Measurements from ENCODE around the gene RFPL2.
"Not testable (repeated sequence)": the region's sequence is repeated elsewhere in the genome, so short reads cannot be mapped to it uniquely, and the experiment has no call there.

RFPL2 gene

DNA sequence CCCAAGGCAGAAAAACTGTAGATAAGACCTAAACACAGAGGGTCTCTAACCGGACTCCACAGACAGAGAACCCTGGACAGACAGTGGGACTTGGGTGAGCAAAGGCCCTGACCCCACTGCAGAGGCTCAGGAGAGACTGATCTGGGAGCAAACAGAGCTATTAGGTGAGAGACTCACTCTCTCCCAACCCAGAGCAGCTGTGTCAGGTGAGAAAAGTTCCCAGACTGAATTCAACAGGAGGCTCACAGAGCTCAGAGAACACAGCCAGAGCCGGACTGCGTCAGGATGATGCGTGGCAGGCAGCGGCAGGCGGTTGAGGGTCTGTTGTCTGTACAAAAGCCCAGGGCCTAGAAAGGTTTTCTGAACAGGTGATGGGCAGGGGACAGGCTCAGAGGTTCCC, 5.5 kb downstream of the RFPL2 start:
- H3K4me1 ChIP-seq (ENCODE audit: control insufficient read depth in 2 of 2, insufficient read depth in 2 of 2, low read length in 2 of 2), result peaks cover 2 to 10% of the 10 kb centered on the region in 2 donors
- no peak overlapping the region for H3K4me3 ChIP-seq (ENCODE audit: low read length in 2 of 2)
- H3K9me3 ChIP-seq (ENCODE audit: control insufficient read depth in 2 of 2, low read length in 2 of 2), result no peaks in the 10 kb centered on the region
- H3K27me3 ChIP-seq (ENCODE audit: control insufficient read depth in 2 of 2, insufficient read depth in 2 of 2, low read length in 2 of 2), result peaks cover 7 to 11% of the 10 kb centered on the region in 2 donors
- H3K9ac ChIP-seq (ENCODE audit: low read depth in 1 of 2, low read length in 2 of 2), result no peak overlapping the region
- no peaks in the 10 kb centered on the region for H3K36me3 ChIP-seq (ENCODE audit: control insufficient read depth in 2 of 2, insufficient read depth in 2 of 2, low read length in 2 of 2)
- H3K27ac ChIP-seq (ENCODE audit: low read depth in 2 of 2, low read length in 2 of 2), result no peak overlapping the region

DNA sequence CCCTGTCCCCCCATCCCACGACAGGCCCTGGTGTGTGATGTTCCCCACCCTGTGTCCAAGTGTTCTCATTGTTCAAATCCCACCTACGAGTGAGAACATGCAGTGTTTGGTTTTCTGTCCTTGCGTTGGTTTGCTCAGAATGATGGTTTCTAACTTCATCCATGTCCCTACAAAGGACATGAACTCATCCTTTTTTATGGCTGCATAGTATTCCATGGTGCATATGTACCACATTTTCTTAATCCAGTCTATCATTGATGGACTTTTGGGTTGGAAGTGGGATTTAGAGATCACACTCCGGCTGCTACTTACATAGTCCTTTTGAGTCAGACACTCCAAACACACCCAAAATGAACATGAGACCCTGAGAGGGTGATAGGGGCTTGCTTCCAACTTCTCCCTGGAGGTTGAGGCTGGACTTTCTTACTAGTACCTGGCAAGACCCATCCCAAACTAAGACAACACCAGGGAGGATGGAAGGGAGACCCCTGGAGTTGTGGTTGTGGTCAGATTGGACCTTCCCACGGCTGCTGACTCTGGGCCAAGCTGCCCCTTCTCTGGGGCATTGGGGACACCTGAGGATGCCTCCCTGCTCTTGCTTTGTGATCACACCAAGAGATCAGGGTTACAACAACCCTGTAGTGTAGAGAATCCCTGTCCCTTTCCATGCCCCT, 7.2 kb downstream of the RFPL2 start:
- not testable (repeated sequence) for H3K4me1 ChIP-seq (ENCODE audit: control insufficient read depth in 2 of 2, insufficient read depth in 2 of 2, low read length in 2 of 2); H3K27ac ChIP-seq (ENCODE audit: low read depth in 2 of 2, low read length in 2 of 2); H3K4me3 ChIP-seq (ENCODE audit: low read length in 2 of 2); H3K27me3 ChIP-seq (ENCODE audit: control insufficient read depth in 2 of 2, insufficient read depth in 2 of 2, low read length in 2 of 2); H3K36me3 ChIP-seq (ENCODE audit: control insufficient read depth in 2 of 2, insufficient read depth in 2 of 2, low read length in 2 of 2); H3K9me3 ChIP-seq (ENCODE audit: control insufficient read depth in 2 of 2, low read length in 2 of 2); H3K9ac ChIP-seq (ENCODE audit: low read depth in 1 of 2, low read length in 2 of 2)

DNA sequence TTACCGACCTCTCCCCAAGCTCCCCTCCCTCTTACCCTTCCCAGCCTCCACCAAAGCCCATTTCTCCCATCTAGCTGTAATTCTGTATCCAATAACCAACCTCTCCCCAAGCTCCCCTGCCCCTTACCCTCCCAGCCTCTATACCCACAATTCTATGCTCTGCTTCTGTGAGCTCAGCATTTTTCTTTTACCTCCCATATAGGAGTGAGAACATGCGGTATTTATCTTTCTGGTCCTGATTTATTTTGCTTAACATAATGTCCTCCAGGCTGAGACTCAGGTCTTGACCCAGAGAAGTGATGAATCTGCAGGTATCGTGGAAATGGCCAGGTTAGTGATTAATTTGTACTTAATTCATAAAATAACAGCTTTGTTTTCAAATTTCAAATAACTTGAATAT, 9.0 kb downstream of the RFPL2 start:
- H3K36me3 ChIP-seq (ENCODE audit: control insufficient read depth in 2 of 2, insufficient read depth in 2 of 2, low read length in 2 of 2); H3K9ac ChIP-seq (ENCODE audit: low read depth in 1 of 2, low read length in 2 of 2); H3K27ac ChIP-seq (ENCODE audit: low read depth in 2 of 2, low read length in 2 of 2); H3K4me1 ChIP-seq (ENCODE audit: control insufficient read depth in 2 of 2, insufficient read depth in 2 of 2, low read length in 2 of 2); H3K9me3 ChIP-seq (ENCODE audit: control insufficient read depth in 2 of 2, low read length in 2 of 2); H3K27me3 ChIP-seq (ENCODE audit: control insufficient read depth in 2 of 2, insufficient read depth in 2 of 2, low read length in 2 of 2); H3K4me3 ChIP-seq (ENCODE audit: low read length in 2 of 2): not testable (repeated sequence)

DNA sequence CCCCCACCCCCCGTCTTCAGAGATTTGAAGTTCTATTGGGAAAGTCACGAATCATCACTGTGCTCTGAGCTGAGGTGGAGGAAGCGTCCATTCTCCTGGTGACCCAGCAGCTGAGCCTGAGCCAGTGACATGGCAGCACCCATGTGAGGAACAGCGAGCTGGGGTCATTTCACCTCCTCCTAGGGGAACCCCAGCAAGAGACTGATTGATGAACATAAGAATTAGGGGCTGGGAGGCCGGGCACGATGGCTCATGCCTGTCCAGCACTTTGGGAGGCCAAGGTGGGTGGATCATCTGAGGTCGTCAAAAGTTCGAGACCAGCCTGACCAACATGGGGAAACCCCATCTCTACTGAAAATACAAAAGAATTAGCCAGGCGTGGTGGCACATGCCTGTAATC, 11.5 kb downstream of the RFPL2 start:
- not testable (repeated sequence) for H3K9me3 ChIP-seq (ENCODE audit: control insufficient read depth in 2 of 2, low read length in 2 of 2); H3K4me1 ChIP-seq (ENCODE audit: control insufficient read depth in 2 of 2, insufficient read depth in 2 of 2, low read length in 2 of 2); H3K9ac ChIP-seq (ENCODE audit: low read depth in 1 of 2, low read length in 2 of 2); H3K27ac ChIP-seq (ENCODE audit: low read depth in 2 of 2, low read length in 2 of 2); H3K27me3 ChIP-seq (ENCODE audit: control insufficient read depth in 2 of 2, insufficient read depth in 2 of 2, low read length in 2 of 2); H3K36me3 ChIP-seq (ENCODE audit: control insufficient read depth in 2 of 2, insufficient read depth in 2 of 2, low read length in 2 of 2); H3K4me3 ChIP-seq (ENCODE audit: low read length in 2 of 2)

DNA sequence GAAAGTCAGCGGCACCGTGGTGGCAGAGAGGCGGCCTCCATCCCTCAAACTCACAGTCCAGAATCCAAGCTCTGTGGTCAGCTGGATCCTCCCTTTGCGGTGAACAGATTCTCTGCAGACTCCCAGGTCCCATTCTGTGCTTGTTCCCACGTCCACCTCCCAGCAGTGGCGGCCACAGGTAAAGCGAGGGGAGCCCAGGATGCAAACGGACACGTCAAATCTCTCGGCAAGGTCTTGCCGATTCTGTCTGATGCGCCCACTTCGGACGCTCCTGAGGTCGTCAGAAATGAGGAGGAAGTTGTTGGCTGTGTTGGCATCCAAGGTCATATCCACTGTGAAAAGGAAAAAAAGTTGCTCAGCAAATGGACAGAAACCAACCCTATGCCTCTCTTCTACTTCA, 13.9 kb downstream of the RFPL2 start:
- H3K27me3 ChIP-seq (ENCODE audit: control insufficient read depth in 2 of 2, insufficient read depth in 2 of 2, low read length in 2 of 2); H3K27ac ChIP-seq (ENCODE audit: low read depth in 2 of 2, low read length in 2 of 2); H3K9ac ChIP-seq (ENCODE audit: low read depth in 1 of 2, low read length in 2 of 2); H3K9me3 ChIP-seq (ENCODE audit: control insufficient read depth in 2 of 2, low read length in 2 of 2); H3K4me3 ChIP-seq (ENCODE audit: low read length in 2 of 2); H3K4me1 ChIP-seq (ENCODE audit: control insufficient read depth in 2 of 2, insufficient read depth in 2 of 2, low read length in 2 of 2); H3K36me3 ChIP-seq (ENCODE audit: control insufficient read depth in 2 of 2, insufficient read depth in 2 of 2, low read length in 2 of 2): not testable (repeated sequence)

DNA sequence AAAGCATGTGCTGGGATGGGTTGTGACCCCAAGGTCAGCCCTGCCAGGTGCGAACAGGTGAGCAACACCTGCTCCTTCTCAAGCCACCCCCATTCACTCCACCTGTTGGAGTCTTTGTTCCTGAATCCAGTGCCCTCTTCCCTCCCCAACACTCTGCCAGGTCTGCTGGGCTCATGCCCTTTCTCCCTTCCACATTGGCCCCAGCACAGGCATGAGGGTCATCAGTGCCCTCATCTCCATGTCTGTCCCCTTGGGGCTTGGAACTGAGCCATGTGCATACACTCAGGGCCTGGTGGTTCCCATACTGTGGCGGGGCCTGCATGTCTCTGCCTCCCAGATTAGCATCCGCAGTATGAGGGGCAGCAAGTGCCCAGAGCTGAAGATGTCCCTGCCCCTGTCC, 19.1 kb downstream of the RFPL2 start:
- Histone ChIP-seq H3K27ac (ENCODE audit: low read depth in 2 of 2, low read length in 2 of 2) (no peak overlapping the region), H3K4me3 (ENCODE audit: low read length in 2 of 2) (no peak overlapping the region), H3K4me1 (ENCODE audit: control insufficient read depth in 2 of 2, insufficient read depth in 2 of 2, low read length in 2 of 2) (no peaks in the 10 kb centered on the region), H3K9me3 (ENCODE audit: control insufficient read depth in 2 of 2, low read length in 2 of 2) (no peaks in the 10 kb centered on the region), H3K27me3 (ENCODE audit: control insufficient read depth in 2 of 2, insufficient read depth in 2 of 2, low read length in 2 of 2) (peaks cover 0 to 3% of the 10 kb centered on the region in 2 donors), H3K9ac (ENCODE audit: low read depth in 1 of 2, low read length in 2 of 2) (no peak overlapping the region), H3K36me3 (ENCODE audit: control insufficient read depth in 2 of 2, insufficient read depth in 2 of 2, low read length in 2 of 2) (no peaks in the 10 kb centered on the region)

DNA sequence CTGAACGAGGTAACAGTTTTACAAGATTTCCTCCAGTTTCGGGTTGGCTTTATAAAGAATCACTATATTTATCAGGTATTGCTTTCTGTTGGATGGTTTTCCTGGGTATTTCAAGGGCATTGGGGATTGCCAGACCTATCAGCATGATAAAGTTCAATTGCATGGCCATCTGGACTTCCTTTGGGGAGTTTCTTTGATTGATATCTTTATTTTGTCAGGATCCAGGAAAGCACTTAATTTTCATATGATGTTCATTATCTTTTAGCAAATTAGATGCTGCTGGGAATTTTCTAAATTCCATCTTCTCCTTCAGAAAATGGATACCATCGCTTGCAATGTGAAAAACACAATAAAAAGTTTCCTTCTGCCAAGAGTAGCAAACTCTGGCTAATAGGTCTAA, 21.2 kb downstream of the RFPL2 start:
- no peak overlapping the region for H3K9ac ChIP-seq (ENCODE audit: low read depth in 1 of 2, low read length in 2 of 2)
- H3K9me3 ChIP-seq (ENCODE audit: control insufficient read depth in 2 of 2, low read length in 2 of 2), result no peaks in the 10 kb centered on the region
- H3K4me1 ChIP-seq (ENCODE audit: control insufficient read depth in 2 of 2, insufficient read depth in 2 of 2, low read length in 2 of 2), result no peaks in the 10 kb centered on the region
- no peak overlapping the region for H3K27ac ChIP-seq (ENCODE audit: low read depth in 2 of 2, low read length in 2 of 2)
- H3K4me3 ChIP-seq (ENCODE audit: low read length in 2 of 2), result no peak overlapping the region
- peaks cover 3% of the 10 kb centered on the region in 2 donors for H3K27me3 ChIP-seq (ENCODE audit: control insufficient read depth in 2 of 2, insufficient read depth in 2 of 2, low read length in 2 of 2)
- H3K36me3 ChIP-seq (ENCODE audit: control insufficient read depth in 2 of 2, insufficient read depth in 2 of 2, low read length in 2 of 2), result no peaks in the 10 kb centered on the region

DNA sequence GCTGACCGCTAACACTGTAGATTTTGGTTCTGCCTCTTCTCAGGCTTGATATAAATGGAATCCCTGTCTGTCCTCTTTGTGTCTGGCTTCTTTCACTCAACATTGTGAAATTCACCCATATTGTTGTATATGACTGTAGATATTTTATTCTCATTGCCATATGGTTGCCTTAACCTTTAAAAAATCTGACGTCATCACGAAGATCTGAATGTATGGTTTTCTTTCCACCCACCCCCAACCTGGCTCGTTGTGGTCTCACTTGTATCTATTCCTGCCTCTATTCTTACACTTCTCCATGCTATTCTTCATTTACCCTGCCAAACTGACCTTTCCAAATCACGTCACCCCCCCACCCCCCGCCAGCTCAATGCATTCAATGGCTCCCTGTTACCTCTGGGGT, 23.8 kb downstream of the RFPL2 start:
- Histone ChIP-seq H3K4me1 (ENCODE audit: control insufficient read depth in 2 of 2, insufficient read depth in 2 of 2, low read length in 2 of 2) (no peaks in the 10 kb centered on the region), H3K27ac (ENCODE audit: low read depth in 2 of 2, low read length in 2 of 2) (no peak overlapping the region), H3K27me3 (ENCODE audit: control insufficient read depth in 2 of 2, insufficient read depth in 2 of 2, low read length in 2 of 2) (peaks cover 3 to 13% of the 10 kb centered on the region in 2 donors), H3K9me3 (ENCODE audit: control insufficient read depth in 2 of 2, low read length in 2 of 2) (no peaks in the 10 kb centered on the region), H3K9ac (ENCODE audit: low read depth in 1 of 2, low read length in 2 of 2) (no peak overlapping the region), H3K36me3 (ENCODE audit: control insufficient read depth in 2 of 2, insufficient read depth in 2 of 2, low read length in 2 of 2) (no peaks in the 10 kb centered on the region), H3K4me3 (ENCODE audit: low read length in 2 of 2) (no peak overlapping the region)

DNA sequence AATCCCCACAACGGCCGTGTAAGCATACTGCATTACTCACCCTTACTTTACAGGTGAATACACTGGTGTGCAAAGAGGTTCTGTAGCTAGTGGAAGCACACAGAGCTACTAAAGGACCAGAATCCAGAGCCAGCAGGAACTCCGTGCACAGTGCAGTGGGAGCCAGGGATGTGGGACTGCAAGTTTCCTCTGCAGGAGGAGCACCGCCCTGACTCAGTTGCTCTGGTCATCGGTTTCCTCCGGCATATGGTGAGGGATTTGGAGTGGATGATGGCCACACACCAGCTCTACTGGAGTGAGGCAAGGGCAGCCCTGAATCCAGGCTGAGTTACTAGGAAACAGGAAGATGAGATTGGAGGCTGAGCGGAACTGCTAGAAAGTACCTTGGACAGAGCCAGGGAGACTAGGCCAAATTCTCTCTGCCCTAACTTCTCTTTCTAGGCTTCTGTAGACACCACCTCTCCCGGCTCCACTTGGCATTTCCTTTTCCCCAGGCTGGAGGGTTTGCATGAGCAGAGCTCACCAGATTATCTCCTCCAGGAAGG, 27.6 kb downstream of the RFPL2 start:
- no peak overlapping the region for H3K9ac ChIP-seq (ENCODE audit: low read depth in 1 of 2, low read length in 2 of 2)
- H3K4me3 ChIP-seq (ENCODE audit: low read length in 2 of 2), result no peak overlapping the region
- H3K36me3 ChIP-seq (ENCODE audit: control insufficient read depth in 2 of 2, insufficient read depth in 2 of 2, low read length in 2 of 2), result no peaks in the 10 kb centered on the region
- H3K27ac ChIP-seq (ENCODE audit: low read depth in 2 of 2, low read length in 2 of 2), result no peak overlapping the region
- no peaks in the 10 kb centered on the region for H3K9me3 ChIP-seq (ENCODE audit: control insufficient read depth in 2 of 2, low read length in 2 of 2)
- peaks cover 8 to 25% of the 10 kb centered on the region in 2 donors for H3K27me3 ChIP-seq (ENCODE audit: control insufficient read depth in 2 of 2, insufficient read depth in 2 of 2, low read length in 2 of 2)
- H3K4me1 ChIP-seq (ENCODE audit: control insufficient read depth in 2 of 2, insufficient read depth in 2 of 2, low read length in 2 of 2), result no peaks in the 10 kb centered on the region

DNA sequence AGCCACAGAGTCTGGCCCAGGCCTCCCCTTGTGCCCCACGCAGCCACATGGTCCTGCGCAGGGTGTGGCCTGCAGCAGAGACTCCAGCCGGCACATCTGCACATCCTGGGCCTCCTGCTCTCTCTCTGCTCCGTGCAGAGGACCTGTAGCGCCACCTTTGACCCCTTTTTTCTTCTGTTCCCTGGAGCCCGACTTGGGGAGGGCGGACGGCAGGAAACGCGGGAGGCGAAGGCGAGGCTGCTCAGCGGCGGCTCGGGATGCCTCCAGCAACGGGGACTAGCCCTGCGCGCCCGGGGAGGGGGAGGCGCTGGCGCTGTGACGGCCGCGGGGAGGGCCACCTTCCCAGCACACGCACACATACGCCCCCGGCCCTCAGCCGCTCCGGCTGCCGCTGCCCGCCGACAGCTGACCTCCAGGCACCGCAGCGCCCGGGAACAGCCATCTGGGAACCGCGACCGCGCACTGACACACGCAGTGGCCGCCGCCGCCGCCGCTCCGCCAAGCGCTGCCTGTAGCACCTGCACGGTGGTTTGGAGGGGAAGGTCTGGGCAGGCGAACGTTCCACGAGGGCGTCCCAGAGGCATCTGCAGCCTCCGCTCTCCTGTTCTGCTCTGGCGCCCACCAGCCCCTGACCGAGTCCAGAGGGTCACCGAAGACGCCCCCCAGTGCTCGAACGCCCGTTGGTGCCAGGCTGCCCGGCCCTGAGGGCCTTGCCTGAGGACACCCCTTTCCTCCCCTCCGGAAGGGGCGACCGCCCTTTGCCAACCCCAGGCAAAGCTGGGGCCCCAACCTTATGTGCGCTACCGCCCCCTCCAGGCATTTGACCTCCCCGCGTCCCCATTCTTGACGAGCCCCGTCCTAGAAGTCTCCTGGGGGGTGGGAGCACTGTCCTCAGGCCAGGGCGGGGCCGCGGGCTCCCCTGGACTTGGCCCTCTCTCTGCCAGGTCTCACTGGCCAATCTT, 28.9 kb downstream of the RFPL2 start:
- no peaks in the 10 kb centered on the region for H3K36me3 ChIP-seq (ENCODE audit: control insufficient read depth in 2 of 2, insufficient read depth in 2 of 2, low read length in 2 of 2)
- H3K27ac ChIP-seq (ENCODE audit: low read depth in 2 of 2, low read length in 2 of 2), result no peak overlapping the region
- H3K9ac ChIP-seq (ENCODE audit: low read depth in 1 of 2, low read length in 2 of 2), result no peak overlapping the region
- H3K27me3 ChIP-seq (ENCODE audit: control insufficient read depth in 2 of 2, insufficient read depth in 2 of 2, low read length in 2 of 2), result peaks cover 6 to 25% of the 10 kb centered on the region in 2 donors
- no peak overlapping the region for H3K4me3 ChIP-seq (ENCODE audit: low read length in 2 of 2)
- H3K9me3 ChIP-seq (ENCODE audit: control insufficient read depth in 2 of 2, low read length in 2 of 2), result no peaks in the 10 kb centered on the region
- H3K4me1 ChIP-seq (ENCODE audit: control insufficient read depth in 2 of 2, insufficient read depth in 2 of 2, low read length in 2 of 2), result no peaks in the 10 kb centered on the region

All from mucosa of rectum (tissue), 2 donors.